Esophagus squamous epithelium (tissue), 4 donors: Measurements from ENCODE around the gene RCVRN.

Experiments used
- POLR2A ChIP-seq, 4 donors: fragments of 450-650 bp; IDR thresholded peaks; one replicate each; pipeline ENCODE4 v1.6.1; 2017; ENCODE audit warnings: antibody characterized with exemption in 4 of 4, mild to moderate bottlenecking in 4 of 4, moderate library complexity in 3 of 4
- TF ChIP-seq, protein P1 (sequence below), 6 experiments: fragments of 450-650 bp in 4 of 6; fragments of 200-600 bp in 2 of 6; sonication (generic) in 2 of 6; IDR thresholded peaks; one replicate each; pipeline ENCODE4 v1.5.1; 2016 to 2019; ENCODE audit warnings: antibody characterized with exemption in 6 of 6, mild to moderate bottlenecking in 4 of 6, moderate library complexity in 4 of 6

DNA sequence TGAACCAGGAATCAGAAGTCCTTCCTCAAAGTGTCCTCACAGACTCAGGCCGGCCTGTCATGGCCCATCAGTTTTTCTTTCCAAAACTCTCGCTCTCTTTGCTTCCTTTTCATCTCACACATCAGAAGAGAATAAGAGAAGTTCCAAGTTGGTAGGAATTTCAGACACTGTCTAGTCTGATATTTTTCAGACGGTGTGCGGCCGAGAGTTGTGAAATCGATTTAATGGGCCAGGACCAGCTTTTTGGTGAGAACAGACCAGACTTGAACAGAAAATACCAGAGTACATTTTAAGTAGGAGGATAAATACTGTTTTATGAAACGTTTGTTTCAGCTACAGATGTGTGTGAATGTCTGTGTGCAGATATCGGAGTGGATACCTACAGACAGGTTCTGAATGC, 24.8 kb upstream of the RCVRN start:
- TF ChIP-seq, protein P1, sequence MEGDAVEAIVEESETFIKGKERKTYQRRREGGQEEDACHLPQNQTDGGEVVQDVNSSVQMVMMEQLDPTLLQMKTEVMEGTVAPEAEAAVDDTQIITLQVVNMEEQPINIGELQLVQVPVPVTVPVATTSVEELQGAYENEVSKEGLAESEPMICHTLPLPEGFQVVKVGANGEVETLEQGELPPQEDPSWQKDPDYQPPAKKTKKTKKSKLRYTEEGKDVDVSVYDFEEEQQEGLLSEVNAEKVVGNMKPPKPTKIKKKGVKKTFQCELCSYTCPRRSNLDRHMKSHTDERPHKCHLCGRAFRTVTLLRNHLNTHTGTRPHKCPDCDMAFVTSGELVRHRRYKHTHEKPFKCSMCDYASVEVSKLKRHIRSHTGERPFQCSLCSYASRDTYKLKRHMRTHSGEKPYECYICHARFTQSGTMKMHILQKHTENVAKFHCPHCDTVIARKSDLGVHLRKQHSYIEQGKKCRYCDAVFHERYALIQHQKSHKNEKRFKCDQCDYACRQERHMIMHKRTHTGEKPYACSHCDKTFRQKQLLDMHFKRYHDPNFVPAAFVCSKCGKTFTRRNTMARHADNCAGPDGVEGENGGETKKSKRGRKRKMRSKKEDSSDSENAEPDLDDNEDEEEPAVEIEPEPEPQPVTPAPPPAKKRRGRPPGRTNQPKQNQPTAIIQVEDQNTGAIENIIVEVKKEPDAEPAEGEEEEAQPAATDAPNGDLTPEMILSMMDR (IDR thresholded peaks at IDR 0.05), result no peak
- TF ChIP-seq POLR2A (IDR thresholded peaks at IDR 0.05), result no peak
